ENCODE measurements around the gene CHRDL2.

DNA sequence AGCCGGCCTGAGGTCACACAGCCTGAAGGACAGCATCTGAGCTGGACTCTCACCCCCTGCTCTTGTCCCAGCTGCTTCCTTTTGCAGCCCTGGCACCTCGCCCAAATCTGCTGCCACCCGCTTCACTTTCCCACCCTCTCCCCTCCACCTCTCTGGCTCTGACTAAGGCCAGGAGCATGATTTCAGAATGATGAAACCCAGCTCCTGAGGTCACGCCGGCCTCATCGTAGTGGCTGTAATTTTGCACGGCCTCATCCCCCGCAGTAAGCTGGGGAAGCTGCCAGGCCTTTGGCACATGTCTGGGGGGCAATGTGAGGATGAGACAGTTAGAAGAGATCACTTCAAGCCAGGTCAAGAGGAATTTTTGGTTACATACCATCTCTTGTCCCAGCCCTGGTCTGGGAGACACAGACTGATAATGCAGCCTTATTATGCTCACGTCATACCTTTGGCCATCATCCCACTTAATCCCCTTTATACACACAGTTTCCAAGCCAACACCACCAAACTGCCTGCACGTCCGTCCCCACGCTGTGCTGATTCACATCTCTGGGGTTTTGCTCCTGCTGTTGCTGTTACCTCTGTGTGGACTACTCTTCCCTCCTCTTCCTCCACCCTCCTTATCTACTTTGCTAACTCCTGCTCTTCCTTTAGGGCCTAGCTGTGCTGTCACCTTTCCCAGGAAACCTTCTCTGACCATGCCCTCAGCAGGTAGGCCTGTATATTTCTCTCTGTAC, 58.1 kb downstream of the CHRDL2 start:
- TF ChIP-seq, protein P1, sequence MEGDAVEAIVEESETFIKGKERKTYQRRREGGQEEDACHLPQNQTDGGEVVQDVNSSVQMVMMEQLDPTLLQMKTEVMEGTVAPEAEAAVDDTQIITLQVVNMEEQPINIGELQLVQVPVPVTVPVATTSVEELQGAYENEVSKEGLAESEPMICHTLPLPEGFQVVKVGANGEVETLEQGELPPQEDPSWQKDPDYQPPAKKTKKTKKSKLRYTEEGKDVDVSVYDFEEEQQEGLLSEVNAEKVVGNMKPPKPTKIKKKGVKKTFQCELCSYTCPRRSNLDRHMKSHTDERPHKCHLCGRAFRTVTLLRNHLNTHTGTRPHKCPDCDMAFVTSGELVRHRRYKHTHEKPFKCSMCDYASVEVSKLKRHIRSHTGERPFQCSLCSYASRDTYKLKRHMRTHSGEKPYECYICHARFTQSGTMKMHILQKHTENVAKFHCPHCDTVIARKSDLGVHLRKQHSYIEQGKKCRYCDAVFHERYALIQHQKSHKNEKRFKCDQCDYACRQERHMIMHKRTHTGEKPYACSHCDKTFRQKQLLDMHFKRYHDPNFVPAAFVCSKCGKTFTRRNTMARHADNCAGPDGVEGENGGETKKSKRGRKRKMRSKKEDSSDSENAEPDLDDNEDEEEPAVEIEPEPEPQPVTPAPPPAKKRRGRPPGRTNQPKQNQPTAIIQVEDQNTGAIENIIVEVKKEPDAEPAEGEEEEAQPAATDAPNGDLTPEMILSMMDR (IDR thresholded peaks at IDR 0.05; ENCODE audit: low read length), result no peak
- no peak for TF ChIP-seq EZH2 (optimal IDR thresholded peaks at IDR 0.05; ENCODE audit: low read depth, low read length)
- TF ChIP-seq EZH2phosphoT487 (IDR thresholded peaks at IDR 0.05; ENCODE audit: low read length), result no peak

Data from MM.1S (cell line).